ENCODE data around the gene CYFIP2. TPM values are rescaled to one million over a fixed set of nuclear protein-coding genes. Genes with fewer than 3 reads are reported as not detected.

CYFIP2 gene
- total RNA-seq, 2 experiments from 2014 or later: 382 to 438 TPM

DNA sequence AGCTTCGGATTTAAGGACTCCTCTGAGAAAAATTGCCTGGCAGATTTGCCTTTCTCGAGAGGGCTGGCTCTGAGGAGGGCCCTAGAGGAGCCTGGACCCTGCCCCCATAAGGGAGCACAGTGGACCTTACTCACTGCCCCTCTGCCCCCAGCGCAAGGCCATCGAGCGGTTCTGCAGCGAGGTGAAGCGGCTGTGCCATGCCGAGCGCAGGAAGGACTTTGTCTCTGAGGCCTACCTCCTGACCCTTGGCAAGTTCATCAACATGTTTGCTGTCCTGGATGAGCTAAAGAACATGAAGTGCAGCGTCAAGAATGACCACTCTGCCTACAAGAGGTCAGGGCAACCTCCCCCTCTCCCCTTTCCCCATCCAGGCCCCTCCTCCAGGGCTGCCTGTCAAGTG is 34.6 kb downstream of the CYFIP2 start:
- CTCF ChIA-PET: interaction anchor here (0.7 to 1.6 kb wide), 3 partner anchors 12 to 28 kb away, joined by 3 to 4 read pairs (median 3); no protein-coding TSS in a partner anchor
- peaks cover 31% of the 10 kb centered on the region for H3K4me1 Mint-ChIP-seq
- no peak overlapping the region for H3K4me3 Mint-ChIP-seq
- H3K27ac Mint-ChIP-seq: no peak overlapping the region
- no peaks in the 10 kb centered on the region for H3K9me3 Mint-ChIP-seq (ENCODE audit: low read depth)
- peaks cover 73% of the 10 kb centered on the region for H3K36me3 Mint-ChIP-seq
- no peaks in the 10 kb centered on the region for H3K27me3 Mint-ChIP-seq
- DNase-seq (no peak), ATAC-seq (no peak)

DNA sequence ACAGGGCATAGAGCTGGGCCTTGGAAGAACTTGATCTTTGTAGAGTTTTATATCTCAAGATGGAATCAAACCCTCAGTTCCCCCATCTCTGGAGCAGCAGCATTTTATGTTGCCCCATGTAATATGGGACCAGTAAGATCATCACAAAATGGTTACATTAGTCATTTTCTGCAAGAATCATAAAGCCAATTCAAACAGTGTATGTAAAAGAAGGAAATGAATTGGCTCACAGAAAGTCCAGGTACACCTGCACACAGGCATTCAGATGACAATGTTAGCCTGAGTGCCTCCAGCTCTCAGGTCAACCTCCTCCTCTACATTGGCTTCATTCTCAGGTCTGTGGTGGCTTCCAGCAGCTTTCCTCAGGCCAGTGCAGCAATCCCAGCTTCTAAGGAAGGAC is 35.1 kb downstream of the CYFIP2 start:
- ATAC-seq: no peak
- Mint-ChIP-seq H3K27ac (peak overlapping the region; percentile 66), H3K4me3 (no peak overlapping the region), H3K4me1 (peaks cover 35% of the 10 kb centered on the region), H3K9me3 (ENCODE audit: low read depth) (no peaks in the 10 kb centered on the region), H3K27me3 (no peaks in the 10 kb centered on the region), H3K36me3 (peaks cover 75% of the 10 kb centered on the region)
- no peak for DNase-seq
- CTCF ChIA-PET: interaction anchor here (1.4 to 1.6 kb wide), 2 partner anchors 12 to 27 kb away, joined by 3 to 4 read pairs; no protein-coding TSS in a partner anchor

DNA sequence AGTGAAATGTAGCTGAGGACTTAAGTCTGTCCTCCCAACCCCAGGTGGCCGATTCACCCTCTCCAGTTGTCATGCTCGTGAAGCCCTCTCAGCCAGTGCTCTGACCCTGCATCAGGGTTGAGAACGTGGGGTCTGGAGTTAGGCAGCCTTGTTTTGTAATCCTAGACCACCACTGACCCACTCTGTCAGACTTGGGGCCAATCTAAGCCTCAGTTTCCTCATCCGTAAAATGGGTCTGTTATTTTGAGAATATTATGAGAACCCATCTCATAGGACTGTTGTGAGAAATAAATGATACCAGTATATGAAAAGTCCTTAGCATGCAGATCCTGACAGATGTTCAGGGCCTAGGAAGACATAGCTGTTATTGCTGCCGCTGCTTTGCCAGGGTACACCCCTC is 37.1 kb downstream of the CYFIP2 start:
- H3K27ac Mint-ChIP-seq: peak overlapping the region; percentile 80
- no peak for ATAC-seq
- no peak overlapping the region for H3K4me3 Mint-ChIP-seq
- H3K4me1 Mint-ChIP-seq: peaks cover 53% of the 10 kb centered on the region
- peaks cover 76% of the 10 kb centered on the region for H3K36me3 Mint-ChIP-seq
- no peaks in the 10 kb centered on the region for H3K27me3 Mint-ChIP-seq
- CTCF ChIA-PET: interaction anchor here (0.6 to 3.7 kb wide), 9 partner anchors 10 to 154 kb away, joined by 3 to 14 read pairs (median 5); no protein-coding TSS in a partner anchor
- H3K9me3 Mint-ChIP-seq (ENCODE audit: low read depth): no peaks in the 10 kb centered on the region
- no peak for DNase-seq

DNA sequence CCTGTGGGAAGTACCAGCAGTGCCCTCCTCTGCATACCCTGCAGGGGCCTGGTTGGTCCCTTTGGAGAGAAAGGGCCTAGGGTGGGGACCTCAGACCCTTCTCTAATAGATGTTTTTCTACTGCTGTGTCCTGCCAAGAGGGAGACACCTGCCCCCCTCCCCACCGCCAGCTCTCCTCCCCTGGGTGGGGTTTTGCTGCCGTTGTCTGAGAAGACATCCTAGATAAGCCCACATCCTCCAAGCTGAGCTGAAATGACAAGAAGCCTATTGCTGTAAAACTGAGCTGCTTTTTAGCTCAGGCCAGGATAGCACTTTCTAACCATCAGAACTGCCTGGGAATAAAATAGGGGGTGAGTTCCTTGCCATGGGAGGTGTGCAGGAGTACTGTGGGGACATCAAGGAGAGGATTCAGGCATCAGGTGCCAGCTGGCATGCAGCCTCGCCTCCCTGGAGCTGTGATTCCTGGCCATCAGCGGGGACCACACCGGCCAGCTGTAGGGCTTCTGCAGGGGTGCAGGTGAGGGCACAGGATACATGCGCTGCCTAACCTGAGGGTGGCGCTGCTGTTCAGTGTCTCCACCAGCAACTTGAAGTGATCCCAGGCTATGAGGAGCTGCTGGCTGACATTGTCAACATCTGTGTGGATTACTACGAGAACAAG is 37.9 kb downstream of the CYFIP2 start:
- peaks cover 78% of the 10 kb centered on the region for H3K36me3 Mint-ChIP-seq
- H3K27ac Mint-ChIP-seq: peak overlapping the region; percentile 80
- ATAC-seq (peak; percentile 46), DNase-seq (peak; percentile 64)
- H3K4me1 Mint-ChIP-seq: peaks cover 58% of the 10 kb centered on the region
- H3K9me3 Mint-ChIP-seq (ENCODE audit: low read depth): no peaks in the 10 kb centered on the region
- CTCF ChIA-PET: interaction anchor here (0.6 to 3.7 kb wide), 14 partner anchors 9 to 155 kb away, joined by 3 to 14 read pairs (median 4); no protein-coding TSS in a partner anchor
- no peaks in the 10 kb centered on the region for H3K27me3 Mint-ChIP-seq
- no peak overlapping the region for H3K4me3 Mint-ChIP-seq

DNA sequence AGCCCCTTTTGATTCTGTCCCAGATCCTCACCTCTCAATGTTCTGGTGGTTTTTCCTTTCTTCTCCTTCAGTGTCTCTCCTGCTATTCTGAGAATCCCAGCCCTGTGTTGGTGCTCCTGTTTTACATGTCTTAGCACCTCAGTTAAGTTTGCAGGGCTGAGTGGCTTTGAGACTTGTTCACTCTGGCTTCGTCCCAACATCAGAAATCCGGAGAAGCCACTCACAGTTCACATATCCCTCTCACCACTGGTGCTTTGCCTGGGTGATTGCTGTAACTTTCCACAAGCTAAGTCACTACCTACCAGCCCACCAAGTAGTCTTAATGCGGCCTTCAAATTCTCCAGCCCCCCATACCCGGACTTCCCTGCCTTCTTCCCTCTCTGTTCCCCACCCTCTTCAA is 40.2 kb downstream of the CYFIP2 start:
- Mint-ChIP-seq H3K27ac (peak overlapping the region; percentile 90), H3K27me3 (no peaks in the 10 kb centered on the region), H3K36me3 (peaks cover 75% of the 10 kb centered on the region), H3K9me3 (ENCODE audit: low read depth) (no peaks in the 10 kb centered on the region), H3K4me3 (no peak overlapping the region), H3K4me1 (peaks cover 62% of the 10 kb centered on the region)
- CTCF ChIA-PET: interaction anchor here (1.0 kb wide), 1 partner anchor 30 kb away, joined by 3 read pairs; no protein-coding TSS in a partner anchor
- no peak for ATAC-seq
- DNase-seq: no peak

DNA sequence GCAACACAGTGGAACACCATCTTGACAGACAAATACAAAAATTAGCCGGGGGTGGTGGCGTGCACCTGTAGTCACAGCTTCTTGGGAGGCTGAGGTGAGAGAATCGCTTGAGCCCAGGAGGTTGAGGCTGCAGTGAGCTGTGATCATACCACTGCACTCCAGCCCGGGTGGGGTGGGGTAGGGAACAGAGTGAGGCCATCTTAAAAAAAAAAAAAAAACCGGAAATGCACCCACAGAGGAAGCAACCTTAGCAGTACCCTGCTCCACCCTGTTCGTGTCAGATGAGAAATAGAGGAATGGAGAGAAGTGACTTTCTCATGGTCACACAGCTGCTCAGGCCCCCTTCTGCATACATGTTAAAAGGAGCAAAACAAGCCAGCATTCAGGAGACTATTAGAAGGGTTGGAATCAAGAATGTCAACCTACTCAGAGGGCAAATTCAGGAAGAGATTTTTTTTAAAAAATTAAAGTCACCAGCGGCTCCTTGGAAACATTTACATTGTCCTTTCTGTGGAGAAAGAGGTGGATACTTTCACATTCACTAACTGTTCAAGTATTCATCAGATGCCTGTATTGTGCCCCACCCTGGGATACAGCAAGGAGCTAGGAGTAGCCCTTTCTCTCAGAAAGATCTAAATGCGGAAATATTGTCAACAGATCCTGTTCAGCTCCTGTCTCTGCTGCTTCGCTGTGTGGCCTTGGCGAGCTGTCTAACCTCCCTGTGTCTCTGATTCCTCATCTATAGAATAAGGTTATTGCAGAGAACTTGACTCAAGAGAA is 41.0 kb downstream of the CYFIP2 start:
- ATAC-seq (peak; percentile 80), DNase-seq (peak; percentile 70)
- H3K36me3 Mint-ChIP-seq: peaks cover 75% of the 10 kb centered on the region
- H3K4me1 Mint-ChIP-seq: peaks cover 65% of the 10 kb centered on the region
- no peaks in the 10 kb centered on the region for H3K9me3 Mint-ChIP-seq (ENCODE audit: low read depth)
- H3K27me3 Mint-ChIP-seq: no peaks in the 10 kb centered on the region
- peak overlapping the region; percentile 20 for H3K4me3 Mint-ChIP-seq
- peak overlapping the region; percentile 90 for H3K27ac Mint-ChIP-seq
- CTCF ChIA-PET: interaction anchor here (1.1 to 2.7 kb wide), 8 partner anchors 8 to 158 kb away, joined by 3 to 10 read pairs (median 4); no protein-coding TSS in a partner anchor

DNA sequence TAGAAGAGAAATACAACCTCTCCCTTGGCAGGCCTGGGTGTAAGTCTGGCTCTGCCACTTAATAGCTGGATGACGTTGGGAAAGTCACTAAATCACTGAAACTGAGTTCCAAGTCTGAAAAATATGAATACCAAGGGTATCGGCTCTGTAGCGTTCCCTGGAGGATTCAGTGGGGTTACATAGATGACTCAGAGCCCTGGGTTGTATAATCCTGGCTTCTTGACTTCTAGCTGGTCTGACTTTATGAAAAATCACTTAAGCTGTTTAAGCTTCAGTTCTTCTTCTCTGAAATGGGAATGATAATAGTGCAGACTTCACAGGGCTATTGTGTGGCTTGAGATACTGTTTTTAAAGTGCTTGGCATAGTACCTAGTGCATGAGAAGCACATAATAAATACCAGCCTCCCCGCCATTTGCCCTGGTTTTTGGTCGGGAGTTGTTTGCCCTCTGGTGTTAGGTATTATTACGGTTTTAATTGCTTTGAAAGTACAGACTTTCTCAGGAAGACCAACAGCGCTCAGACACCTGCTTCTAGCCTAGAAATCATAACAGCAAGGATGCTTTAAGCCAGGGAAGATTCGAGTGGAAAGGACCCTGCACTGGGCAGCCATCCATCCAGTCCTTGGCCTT is 43.0 kb downstream of the CYFIP2 start:
- ATAC-seq (no peak), DNase-seq (no peak)
- H3K4me1 Mint-ChIP-seq: peaks cover 54% of the 10 kb centered on the region
- CTCF ChIA-PET: interaction anchor here (0.9 to 2.7 kb wide), 3 partner anchors 154 to 166 kb away, joined by 3 to 10 read pairs (median 3); partner anchors contain the start of gene MED7
- H3K9me3 Mint-ChIP-seq (ENCODE audit: low read depth): no peaks in the 10 kb centered on the region
- H3K4me3 Mint-ChIP-seq: no peak overlapping the region
- peak overlapping the region; percentile 8 for H3K27ac Mint-ChIP-seq
- no peaks in the 10 kb centered on the region for H3K27me3 Mint-ChIP-seq
- H3K36me3 Mint-ChIP-seq: peaks cover 73% of the 10 kb centered on the region

DNA sequence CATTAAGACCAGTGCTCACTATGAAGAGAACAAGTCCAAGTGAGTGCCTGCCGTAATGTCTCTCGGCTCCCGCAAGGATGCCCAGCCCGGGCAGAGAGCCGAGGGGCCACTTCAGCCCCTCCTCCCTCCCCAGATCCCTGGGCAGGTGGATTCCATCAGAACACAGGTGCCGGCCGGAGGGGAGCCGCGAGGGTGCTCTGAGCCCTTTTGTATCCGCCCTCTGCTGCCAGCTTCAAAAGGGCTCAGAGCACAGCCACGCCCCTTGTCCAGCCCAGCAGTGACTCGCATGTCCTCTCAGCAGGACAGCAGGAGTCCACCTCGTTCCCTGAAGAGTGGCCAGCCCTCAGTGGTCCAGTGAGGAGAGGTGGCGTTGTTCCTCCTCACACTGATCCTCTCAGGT is 43.9 kb downstream of the CYFIP2 start:
- no peak for DNase-seq
- peaks cover 74% of the 10 kb centered on the region for H3K36me3 Mint-ChIP-seq
- no peak overlapping the region for H3K27ac Mint-ChIP-seq

DNA sequence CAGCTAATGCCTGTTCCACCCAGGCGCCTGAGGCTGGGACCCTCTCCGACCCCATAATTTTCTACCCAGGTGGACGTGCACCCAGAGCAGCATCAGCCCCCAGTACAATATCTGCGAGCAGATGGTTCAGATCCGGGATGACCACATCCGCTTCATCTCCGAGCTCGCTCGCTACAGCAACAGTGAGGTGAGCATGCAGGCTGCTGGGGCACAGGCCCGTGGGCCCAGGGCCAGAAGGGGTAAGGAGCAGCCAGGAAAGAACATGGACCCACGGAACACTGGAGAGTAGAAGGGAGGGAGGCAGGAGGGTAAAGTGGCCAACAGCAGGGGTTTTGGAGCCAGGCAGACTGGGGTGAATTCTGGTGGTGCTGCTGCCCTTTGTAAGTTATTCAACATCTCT is 45.7 kb downstream of the CYFIP2 start:
- Mint-ChIP-seq H3K27ac (peak overlapping the region; percentile 62), H3K36me3 (peaks cover 69% of the 10 kb centered on the region), H3K4me3 (no peak overlapping the region), H3K27me3 (no peaks in the 10 kb centered on the region), H3K9me3 (ENCODE audit: low read depth) (no peaks in the 10 kb centered on the region), H3K4me1 (peaks cover 30% of the 10 kb centered on the region)
- ATAC-seq (no peak), DNase-seq (no peak)
- CTCF ChIA-PET: interaction anchor here (0.5 to 1.9 kb wide), 2 partner anchors 162 to 408 kb away, joined by 4 to 7 read pairs; no protein-coding TSS in a partner anchor

More for the DNA sequence above, 43.9 kb downstream of the CYFIP2 start:
- CTCF ChIA-PET: interaction anchor here (2.7 kb wide), 1 partner anchor 161 kb away, joined by 10 read pairs; no protein-coding TSS in a partner anchor
- Mint-ChIP-seq H3K9me3 (ENCODE audit: low read depth) (no peaks in the 10 kb centered on the region), H3K27me3 (no peaks in the 10 kb centered on the region), H3K4me1 (peaks cover 47% of the 10 kb centered on the region), H3K4me3 (no peak overlapping the region)
- ATAC-seq: no peak

DNA sequence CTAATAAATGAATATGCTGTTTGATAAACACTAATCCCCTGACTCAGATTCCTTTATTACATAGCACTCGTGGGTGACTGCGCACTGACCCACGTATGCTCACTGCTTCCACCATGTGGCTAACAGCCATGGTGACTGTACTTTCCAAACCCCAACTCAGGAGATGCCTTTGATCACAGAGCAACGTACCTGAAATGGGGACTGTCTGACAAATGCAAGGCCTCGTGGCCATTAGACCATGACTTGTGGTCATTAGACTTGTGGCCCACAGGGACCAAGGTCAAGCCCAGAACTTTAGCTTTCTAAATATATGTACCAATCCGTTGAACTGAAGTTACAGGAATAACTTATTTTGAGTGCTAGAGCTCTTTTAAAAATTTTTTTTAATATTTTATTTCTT is 46.6 kb downstream of the CYFIP2 start:
- Mint-ChIP-seq H3K27me3 (no peaks in the 10 kb centered on the region), H3K9me3 (ENCODE audit: low read depth) (no peaks in the 10 kb centered on the region), H3K36me3 (peaks cover 70% of the 10 kb centered on the region), H3K4me1 (peaks cover 21% of the 10 kb centered on the region), H3K27ac (peak overlapping the region; percentile 58), H3K4me3 (no peak overlapping the region)
- CTCF ChIA-PET: interaction anchor here (0.9 to 2.1 kb wide), 10 partner anchors 9 to 165 kb away, joined by 3 to 11 read pairs (median 4); no protein-coding TSS in a partner anchor
- DNase-seq (peak; percentile 73), ATAC-seq (peak; percentile 90)

DNA sequence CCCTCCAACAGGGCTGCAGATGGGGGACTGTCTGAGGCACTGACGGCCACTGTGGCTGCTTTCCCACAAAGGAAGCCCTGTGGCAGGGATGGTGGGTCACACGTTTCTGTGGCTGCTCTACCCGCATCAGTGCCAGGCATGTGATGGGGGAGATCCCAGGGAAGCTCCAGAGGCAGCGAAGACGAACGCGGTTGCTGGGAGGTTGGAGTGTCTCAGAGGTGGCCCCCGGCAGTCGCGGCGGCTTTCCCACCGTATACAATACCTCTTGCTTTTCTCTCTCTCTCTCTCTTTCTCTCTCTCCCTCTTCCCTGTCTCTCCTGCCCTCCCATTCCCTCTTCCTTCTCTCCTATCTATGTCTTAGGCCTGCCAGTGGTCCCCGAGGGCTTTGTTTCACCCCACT is 56.7 kb downstream of the CYFIP2 start:
- CTCF ChIA-PET: no interaction called here
- Mint-ChIP-seq H3K36me3 (peaks cover 82% of the 10 kb centered on the region), H3K27ac (no peak overlapping the region), H3K4me3 (no peak overlapping the region), H3K4me1 (no peaks in the 10 kb centered on the region), H3K27me3 (no peaks in the 10 kb centered on the region), H3K9me3 (ENCODE audit: low read depth) (no peaks in the 10 kb centered on the region)
- ATAC-seq (no peak), DNase-seq (no peak)

DNA sequence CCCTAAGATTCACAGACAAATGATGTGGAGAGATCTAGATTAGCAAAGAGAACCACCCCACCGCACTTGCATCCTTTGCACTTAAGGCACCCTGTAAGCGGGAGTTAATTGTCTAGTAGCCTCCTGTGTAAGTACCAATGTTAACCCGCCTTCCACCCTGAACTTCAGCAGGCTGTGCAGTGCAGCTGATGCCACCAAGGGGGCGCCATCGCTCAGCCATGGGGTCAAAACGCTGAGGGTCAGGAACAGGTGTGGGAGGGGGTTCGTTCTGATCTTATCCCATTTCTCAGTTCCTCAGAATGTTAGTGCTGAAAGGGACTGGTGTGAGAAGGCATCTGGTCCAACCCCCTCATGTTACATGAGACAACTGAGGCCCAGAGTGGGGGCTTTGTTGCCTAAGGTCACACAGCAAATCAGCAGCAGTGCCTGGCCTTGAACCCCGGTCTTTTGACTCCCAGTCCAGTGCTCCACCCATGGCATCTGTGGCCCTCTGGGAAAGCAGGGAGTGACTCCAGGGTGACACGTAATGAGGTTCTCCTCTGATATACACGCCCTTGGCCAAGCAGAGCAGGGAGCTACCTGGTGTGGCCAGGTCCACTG is 57.3 kb downstream of the CYFIP2 start:
- peaks cover 78% of the 10 kb centered on the region for H3K36me3 Mint-ChIP-seq
- CTCF ChIA-PET: interaction anchor here (0.8 to 2.9 kb wide), 3 partner anchors 10 to 180 kb away, joined by 3 to 11 read pairs (median 4); partner anchors contain the start of gene MED7
- H3K27ac Mint-ChIP-seq: no peak overlapping the region

More for the DNA sequence above, 57.3 kb downstream of the CYFIP2 start:
- Mint-ChIP-seq H3K9me3 (ENCODE audit: low read depth) (no peaks in the 10 kb centered on the region), H3K4me1 (peaks cover 5% of the 10 kb centered on the region), H3K27me3 (no peaks in the 10 kb centered on the region), H3K4me3 (no peak overlapping the region)
- ATAC-seq: no peak
- no peak for DNase-seq
